NCI-H1930 (cell line): ENCODE data around the gene ARHGEF19.

Source experiments
- DNase-seq, 2 experiments: peaks; one replicate each; lab custom pipeline; 2025; lab: John Stamatoyannopoulos, UW

The ARHGEF19 gene

GRCh38 chr1:16149146-16149545 is 63.3 kb downstream of the ARHGEF19 start:
- no peak for DNase-seq

DNA sequence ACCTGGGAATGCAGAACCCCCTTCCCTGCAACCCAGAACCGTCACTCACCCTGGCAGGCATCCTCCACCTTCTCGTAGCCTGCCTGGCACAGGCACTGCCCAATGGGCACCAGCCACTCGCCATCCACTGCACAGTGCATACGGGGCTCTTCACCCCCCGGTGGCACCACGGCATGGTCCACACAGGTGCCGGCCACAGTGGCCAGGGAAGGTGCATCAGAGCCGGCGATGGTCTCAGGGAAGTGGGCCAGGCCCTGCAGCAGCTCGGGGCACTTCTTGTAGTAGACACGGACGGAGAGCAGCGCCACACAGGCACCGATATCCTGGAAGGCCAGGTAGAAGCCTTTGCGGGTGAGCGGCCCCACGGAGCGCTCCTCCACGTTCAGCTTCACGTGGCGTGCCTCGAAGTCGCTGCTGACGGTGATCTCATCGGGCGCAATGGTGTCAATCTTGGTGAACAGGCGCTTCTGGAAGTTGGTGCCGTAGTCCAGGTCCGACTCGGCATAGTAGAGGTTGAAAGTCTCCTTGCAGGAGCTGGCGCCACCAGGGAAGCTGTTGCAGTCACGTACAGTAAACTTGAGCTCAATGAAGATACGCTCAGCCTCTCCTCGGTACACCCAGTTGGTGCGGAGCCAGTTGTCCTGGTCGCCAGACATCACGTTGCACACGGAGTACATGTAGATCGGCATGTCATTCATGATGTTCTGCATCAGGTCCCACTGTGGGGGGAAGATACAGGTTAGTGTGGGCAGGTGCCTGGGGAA is 63.9 kb downstream of the ARHGEF19 start:
- no peak for DNase-seq
